Measurements from ENCODE around the gene MTA1.

The MTA1 gene

GRCh38 chr14:105394714-105395537, 24.7 kb upstream of the MTA1 start:
- no peak for DNase-seq (ENCODE audit: low spot score)
- TF ChIP-seq, protein P1, sequence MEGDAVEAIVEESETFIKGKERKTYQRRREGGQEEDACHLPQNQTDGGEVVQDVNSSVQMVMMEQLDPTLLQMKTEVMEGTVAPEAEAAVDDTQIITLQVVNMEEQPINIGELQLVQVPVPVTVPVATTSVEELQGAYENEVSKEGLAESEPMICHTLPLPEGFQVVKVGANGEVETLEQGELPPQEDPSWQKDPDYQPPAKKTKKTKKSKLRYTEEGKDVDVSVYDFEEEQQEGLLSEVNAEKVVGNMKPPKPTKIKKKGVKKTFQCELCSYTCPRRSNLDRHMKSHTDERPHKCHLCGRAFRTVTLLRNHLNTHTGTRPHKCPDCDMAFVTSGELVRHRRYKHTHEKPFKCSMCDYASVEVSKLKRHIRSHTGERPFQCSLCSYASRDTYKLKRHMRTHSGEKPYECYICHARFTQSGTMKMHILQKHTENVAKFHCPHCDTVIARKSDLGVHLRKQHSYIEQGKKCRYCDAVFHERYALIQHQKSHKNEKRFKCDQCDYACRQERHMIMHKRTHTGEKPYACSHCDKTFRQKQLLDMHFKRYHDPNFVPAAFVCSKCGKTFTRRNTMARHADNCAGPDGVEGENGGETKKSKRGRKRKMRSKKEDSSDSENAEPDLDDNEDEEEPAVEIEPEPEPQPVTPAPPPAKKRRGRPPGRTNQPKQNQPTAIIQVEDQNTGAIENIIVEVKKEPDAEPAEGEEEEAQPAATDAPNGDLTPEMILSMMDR (conservative IDR thresholded peaks at IDR 0.05; ENCODE audit: low read depth): no peak
- peak overlapping the region; percentile 28 for H3K27ac ChIP-seq
- ChIA-PET POLR2A (ENCODE audit: low non-redundant PET) (interaction anchor here (0.5 kb wide), 1 partner anchor 16 kb away, joined by 3 read pairs; no protein-coding TSS in a partner anchor), CTCF (no interaction called here)

GRCh38 chr14:105395538-105395854, 24.1 kb upstream of the MTA1 start:
- ChIA-PET CTCF (no interaction called here), POLR2A (ENCODE audit: low non-redundant PET) (interaction anchor here (0.5 kb wide), 1 partner anchor 16 kb away, joined by 3 read pairs; no protein-coding TSS in a partner anchor)
- peak overlapping the region; percentile 28 for H3K27ac ChIP-seq
- no peak for DNase-seq (ENCODE audit: low spot score)
- TF ChIP-seq, protein P1 (conservative IDR thresholded peaks at IDR 0.05; ENCODE audit: low read depth): no peak

GRCh38 chr14:105397350-105397931, 22.2 kb upstream of the MTA1 start:
- DNase-seq (ENCODE audit: low spot score): no peak
- ChIA-PET CTCF (no interaction called here), POLR2A (ENCODE audit: low non-redundant PET) (no interaction called here)
- H3K27ac ChIP-seq: peak overlapping the region; percentile 85
- TF ChIP-seq, protein P1 (conservative IDR thresholded peaks at IDR 0.05; ENCODE audit: low read depth): no peak

DNA sequence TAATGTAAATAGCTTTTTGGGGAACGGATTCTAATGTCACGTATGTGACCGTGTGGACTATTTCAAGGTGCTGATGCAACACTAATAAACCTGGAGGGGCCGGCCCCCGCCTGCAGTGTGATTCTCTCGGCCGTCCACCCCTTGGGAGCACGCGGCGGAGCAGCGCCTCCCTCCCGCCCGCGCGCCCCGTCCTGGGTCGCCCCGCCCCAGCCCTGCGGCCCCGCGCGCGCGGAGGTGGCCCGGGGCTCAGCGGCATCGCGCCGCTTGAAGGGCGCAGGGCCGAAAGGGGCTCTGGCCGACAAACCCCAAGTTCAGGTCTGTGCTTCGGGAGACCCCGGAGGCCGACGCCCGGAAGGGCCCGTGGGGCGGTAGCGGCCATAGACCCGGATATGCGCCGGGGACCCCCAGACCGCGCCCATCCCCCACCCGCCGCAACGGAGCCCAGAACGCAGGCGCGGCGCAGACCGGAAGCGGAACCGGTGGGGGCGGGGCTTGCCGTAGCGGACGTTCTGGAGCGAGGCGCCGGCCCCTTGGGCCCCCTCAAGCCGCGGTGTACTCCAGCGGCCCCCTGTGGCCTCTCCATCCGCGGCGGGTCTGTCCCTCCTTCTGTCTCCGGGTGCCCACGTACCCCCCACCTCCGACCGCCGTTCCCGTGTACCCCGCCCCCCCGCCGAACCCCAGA, 21.4 kb upstream of the MTA1 start, which contains the start of gene TEX22:
Gene TEX22, plus strand, starts transcription at position 495 of the 682 bp plus-strand sequence. CDS start 803 bp downstream, outside the sequence.
- CTCF ChIA-PET: no interaction called here
- H3K27ac ChIP-seq: peak within 1 kb of the TSS; percentile 85
- TF ChIP-seq, protein P1 (conservative IDR thresholded peaks at IDR 0.05; ENCODE audit: low read depth): no peak
- DNase-seq (ENCODE audit: low spot score): peak; percentile 73
- POLR2A ChIA-PET (ENCODE audit: low non-redundant PET): no interaction called here

DNA sequence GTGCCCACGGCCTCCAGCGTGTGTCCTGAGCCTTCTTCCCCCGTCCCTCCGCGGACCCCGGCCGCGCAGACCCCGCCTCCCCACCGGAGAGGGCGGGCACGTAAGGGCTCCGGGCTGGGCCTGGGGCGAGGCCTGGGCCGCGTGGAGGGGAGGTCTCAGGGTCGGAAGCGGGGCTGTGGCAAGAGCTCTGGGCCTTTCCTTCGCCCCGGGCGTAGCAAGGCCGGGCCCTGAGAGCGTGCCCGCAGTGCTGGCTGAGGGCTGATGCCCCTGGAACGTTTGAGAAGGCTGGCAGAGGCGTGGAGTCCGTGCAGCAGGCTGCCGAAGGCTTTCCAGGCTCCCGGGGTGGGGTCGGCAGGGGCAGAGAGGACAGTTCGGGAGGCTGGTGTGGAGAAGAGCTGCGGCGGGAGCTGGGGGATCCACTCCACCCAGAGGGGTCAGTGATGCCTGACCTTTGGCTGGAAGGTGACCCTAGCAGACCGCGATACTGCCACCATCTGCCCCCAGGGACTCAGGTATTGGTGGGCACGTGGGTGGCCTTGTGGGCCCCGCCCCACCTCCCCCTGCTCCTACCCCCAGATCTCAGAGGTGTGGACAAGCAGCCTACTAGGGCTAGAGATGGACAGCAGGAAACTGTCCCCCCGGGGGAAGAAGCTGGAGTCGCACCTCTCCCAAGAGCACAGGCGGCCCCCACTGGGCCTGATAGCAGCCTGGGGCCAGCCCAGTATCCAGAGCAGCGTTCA, 20.7 kb upstream of the MTA1 start:
- TF ChIP-seq, protein P1 (conservative IDR thresholded peaks at IDR 0.05; ENCODE audit: low read depth): no peak
- peak overlapping the region; percentile 85 for H3K27ac ChIP-seq
- CTCF ChIA-PET: no interaction called here
- POLR2A ChIA-PET (ENCODE audit: low non-redundant PET): no interaction called here
- no peak for DNase-seq (ENCODE audit: low spot score)

GRCh38 chr14:105399466-105399775, 20.2 kb upstream of the MTA1 start:
- ChIA-PET CTCF (no interaction called here), POLR2A (ENCODE audit: low non-redundant PET) (no interaction called here)
- H3K27ac ChIP-seq: peak overlapping the region; percentile 85

More at GRCh38 chr14:105399466-105399775, 20.2 kb upstream of the MTA1 start:
- no peak for DNase-seq (ENCODE audit: low spot score)
- TF ChIP-seq, protein P1 (conservative IDR thresholded peaks at IDR 0.05; ENCODE audit: low read depth): no peak
